NCI-H2227 (cell line): ENCODE results near the gene TPPP3.
A peak's percentile ranks its signal among the peaks of the same experiment; 100 is the strongest.
"Not testable (repeated sequence)": the region's sequence is repeated elsewhere in the genome, so short reads cannot be mapped to it uniquely, and the experiment has no call there.

ENCODE experiments used
- DNase-seq: peaks from one replicate; lab custom pipeline; 2025; ENCODE audit not compliant: unreplicated experiment; lab: John Stamatoyannopoulos, UW

Gene TPPP3

DNA sequence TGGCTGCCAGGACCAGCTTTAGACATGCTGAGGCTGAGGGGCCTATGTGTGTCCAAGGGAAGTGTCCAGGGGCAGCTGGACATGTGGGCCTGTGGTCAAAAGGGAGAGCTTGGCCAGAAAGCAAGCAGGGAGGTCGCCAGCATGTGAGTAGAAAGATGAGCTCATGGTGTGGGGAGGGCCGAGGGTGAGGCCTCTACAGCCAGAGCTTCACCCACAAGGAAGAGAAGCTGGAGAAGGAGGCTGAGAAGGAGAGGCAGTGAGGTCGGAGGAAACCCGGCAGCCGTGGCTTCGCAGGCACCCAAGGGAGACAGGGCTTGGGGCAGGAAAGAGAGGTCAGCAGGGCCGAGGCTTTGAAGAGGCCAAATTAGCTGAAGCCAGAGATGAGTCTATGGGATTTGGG, 33.7 kb upstream of the TPPP3 start:
- no peak for DNase-seq

DNA sequence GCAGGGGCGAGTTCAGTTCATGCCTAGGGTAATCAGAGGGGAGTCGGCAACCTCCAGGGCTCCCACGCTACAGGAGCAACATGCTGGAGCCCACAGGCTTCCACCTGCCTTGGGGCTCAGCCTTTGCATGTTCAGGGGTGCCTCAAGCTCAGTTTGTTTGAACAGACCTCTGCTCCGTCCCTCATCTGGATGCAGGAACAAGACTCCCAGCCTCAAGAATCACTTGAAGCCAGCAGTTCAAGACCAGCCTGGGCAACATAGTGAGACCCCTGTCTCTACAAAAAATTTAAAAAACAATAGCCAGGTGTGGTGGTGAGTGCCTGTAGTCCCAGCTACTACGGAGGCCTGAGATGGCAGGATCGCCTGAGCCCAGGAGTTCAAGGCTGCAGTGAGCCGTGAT, 32.7 kb upstream of the TPPP3 start:
- no peak for DNase-seq

DNA sequence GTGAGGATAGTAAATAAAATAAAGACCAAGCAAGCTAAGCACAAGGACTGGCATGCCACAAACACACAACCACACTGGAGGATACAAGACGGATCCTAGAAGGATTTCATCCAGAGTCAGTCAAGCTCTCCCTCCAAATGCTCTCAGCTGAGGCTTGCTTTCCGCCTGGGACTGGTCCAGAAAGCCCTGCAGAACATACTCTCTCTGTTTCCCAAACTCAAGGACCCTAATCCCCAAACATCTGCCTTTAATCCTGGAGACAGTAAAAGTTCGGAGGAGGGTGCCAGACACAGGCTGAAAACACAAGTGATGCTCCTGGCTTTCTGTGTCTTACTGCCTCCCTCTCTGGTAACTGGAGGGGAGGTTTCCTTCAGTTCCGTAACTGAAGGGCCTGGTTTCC, 32.3 kb upstream of the TPPP3 start:
- DNase-seq: no peak

DNA sequence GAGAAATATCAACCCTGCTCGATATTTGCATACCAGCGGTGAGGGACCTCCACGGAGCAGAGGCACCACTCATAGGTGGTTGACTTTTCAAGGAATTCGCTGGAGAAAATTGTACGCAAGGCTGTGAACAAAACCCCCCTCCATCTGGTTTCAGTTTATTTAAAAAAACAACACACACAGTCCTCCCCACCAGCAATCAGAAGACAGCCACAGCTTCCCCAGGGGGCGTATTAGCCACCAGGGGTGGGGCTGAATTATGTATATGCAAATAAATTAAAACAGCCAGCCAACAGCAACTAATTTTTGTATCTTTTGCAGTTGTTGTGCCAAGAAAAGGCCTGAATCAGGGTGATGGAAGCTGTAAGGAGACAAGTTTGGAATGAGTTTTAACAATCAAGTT, 31.8 kb upstream of the TPPP3 start:
- DNase-seq: no peak

DNA sequence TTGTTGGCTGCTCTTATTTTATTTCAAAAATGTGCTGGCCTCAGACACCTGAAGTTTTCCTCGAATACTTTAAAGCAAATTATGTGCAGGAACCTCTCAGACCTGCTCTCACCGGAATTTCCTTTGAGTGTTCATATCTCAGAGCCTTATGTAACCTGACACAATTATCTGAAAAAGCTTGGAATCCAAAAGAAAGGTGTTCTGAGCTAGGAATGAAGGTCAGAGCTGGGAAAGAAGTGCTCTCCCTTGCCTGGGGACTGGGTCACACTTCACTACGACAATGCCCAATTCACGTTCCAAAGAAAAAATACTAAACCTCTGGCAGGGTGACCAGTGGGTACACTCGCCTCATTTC, 30.9 kb upstream of the TPPP3 start:
- no peak for DNase-seq

- no peak for DNase-seq
These were observed 30.4 kb upstream of the TPPP3 start for GRCh38 chr16:67423611-67424260.

GRCh38 chr16:67423015-67423414, 29.7 kb upstream of the TPPP3 start:
- DNase-seq: no peak

GRCh38 chr16:67421030-67421429, 27.7 kb upstream of the TPPP3 start:
- DNase-seq: no peak

DNA sequence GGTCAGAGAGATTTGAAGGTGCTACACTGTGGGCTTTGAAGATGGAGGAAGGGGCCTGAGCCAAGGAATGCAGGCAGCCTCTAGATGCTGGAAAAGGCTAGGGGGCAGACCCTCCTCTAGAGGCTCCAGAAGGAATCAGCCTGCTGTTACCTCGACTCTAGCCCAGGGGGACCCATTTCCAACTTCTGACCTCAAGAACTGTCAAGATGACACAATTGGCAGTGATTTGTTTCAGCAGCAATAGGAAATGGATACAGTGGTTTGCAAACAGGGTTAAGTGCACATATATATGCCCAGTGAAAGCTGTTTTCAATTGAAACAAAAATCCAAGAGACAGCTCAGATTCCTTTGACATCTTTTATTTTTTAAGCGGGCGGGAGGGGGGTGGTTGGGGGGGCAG, 26.6 kb upstream of the TPPP3 start:
- DNase-seq: no peak

- no peak for DNase-seq
These were observed 26.2 kb upstream of the TPPP3 start for GRCh38 chr16:67419502-67419901.

- no peak for DNase-seq
These were observed 24.2 kb upstream of the TPPP3 start for GRCh38 chr16:67417333-67418061.

GRCh38 chr16:67415872-67416793, 22.8 kb upstream of the TPPP3 start, which contains the start of gene ZDHHC1:
ZDHHC1 (minus strand) TSS chr16:67416477; CDS start chr16:67407775, 8,702 bp downstream.
- DNase-seq: peak; percentile 81

- not testable (repeated sequence) for DNase-seq
These were observed 22.1 kb upstream of the TPPP3 start for GRCh38 chr16:67415421-67415820.

DNA sequence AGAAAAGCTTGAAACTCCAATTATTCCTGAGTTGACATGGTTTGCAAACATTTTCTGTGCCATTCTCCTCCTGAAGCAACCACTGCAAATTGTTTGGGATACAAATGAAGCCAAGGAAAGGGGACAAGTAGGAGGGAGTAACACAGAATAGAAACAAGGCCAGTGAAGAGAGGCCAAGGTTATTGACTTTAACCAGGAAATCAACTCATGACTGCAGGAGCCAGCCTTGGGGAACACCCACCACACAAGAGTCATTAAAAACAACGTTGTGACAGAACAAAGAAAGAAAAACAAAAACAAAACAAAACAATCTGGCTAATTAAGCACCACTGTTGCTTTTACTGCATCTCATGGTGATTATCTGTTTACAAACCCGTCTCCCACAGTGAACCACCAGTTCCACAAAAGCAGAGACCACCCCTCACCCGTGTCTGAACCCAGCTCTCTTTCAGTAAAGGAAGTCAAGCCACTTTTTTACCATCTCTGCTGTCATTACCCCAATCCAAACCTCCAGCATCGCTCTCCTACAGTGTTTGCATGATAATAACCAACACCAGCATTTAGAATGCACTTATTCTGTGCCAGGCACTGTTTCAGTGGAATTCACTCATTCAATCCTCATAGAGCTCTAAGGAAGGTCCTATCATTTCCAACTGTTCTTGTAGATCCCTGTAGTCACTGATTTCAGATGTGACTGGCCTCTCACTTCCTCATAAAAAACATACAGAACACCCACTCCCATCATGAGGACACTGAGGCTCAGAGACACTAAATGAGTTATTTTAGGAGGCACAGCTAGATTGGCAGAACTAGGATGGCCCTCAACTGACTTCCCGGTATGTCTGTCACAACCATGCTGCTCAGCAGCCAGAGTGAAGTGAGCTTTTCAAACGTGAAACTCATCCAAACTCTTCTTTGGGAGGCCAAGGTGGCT, 20.9 kb upstream of the TPPP3 start:
- DNase-seq: no peak

- no peak for DNase-seq
These were observed 19.0 kb upstream of the TPPP3 start for GRCh38 chr16:67412294-67412693.

GRCh38 chr16:67411339-67411738, 18.0 kb upstream of the TPPP3 start:
- no peak for DNase-seq

DNA sequence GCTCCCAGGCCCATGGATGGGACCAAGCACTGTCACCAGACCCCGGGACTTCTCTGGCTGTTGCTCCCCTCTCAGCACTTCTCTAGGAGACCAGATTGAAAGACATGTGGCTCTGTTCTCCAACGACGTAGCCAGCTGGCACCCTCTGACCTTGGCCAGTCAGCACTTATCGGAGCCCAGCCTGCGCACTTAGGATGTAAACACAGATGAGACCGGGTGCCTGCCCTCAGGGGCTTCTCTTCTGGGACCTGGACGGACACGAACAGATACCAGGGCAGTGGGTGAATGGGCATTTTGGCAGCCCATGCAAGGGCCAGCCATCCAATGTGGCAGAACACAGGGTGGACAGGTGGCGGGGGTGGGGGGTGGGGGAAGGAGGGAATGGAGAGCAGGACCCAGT, 16.3 kb upstream of the TPPP3 start:
- DNase-seq: no peak

DNA sequence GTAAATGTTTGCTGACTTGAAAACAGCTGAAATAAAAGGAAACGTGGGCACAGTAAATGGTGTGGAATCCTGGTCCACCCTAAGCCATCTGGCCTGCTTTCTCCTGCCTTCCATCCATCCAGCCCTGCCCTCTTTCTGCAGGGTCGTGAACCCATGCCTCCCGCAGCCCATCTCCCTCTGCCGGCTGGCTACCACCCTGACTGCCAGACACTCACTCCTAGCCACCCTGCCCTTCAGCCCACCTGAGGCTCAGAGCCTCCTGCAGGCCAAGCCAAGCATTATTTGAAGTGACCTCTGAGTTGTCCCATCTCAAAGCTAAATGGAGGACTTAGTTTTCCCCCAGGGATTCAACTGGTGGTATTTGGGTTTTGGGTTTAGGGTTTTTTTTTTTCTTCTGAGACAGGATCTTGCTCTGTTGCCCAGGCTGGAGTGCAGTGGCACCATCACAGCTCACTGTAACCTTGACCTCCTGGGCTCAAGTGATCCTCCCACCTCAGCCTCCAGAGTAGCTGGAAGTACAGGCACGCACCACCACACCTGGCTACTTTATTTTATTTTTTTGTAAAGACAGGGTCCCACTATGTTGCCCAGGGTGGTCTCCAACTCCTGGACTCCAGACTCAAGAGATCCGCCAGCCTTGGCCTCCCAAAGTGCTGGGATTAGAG, 14.6 kb upstream of the TPPP3 start:
- DNase-seq: no peak

DNA sequence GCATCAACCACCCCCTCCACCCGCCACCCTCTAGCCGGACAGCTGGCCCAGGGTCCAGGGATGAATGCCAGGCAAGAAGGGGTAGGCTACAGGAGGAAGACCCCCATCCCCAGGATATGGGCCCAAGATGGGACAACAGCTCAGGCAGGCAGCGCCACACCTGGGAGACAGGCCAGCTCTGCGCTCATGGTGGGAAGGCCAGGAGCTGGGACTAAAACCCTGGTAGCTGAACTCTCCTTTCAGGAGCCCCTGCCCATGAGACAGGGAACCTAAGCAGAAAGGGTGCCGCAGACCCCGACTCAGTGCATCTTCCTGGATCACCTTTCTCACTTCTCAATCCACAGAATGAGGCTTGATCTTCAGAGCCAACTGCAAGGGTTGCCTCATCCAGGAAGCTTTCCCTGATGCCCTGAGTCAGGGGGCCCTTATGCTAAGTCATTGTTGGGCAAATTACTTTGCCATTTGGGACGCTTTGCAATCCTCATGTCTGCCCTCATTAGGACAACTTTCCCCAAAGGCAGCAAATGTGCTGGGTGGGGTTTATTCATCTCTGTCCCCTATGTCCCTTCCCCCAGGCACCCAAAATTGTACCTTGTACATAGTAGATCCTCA, 14.0 kb upstream of the TPPP3 start:
- DNase-seq: no peak
